Tibial nerve (tissue), 3 donors: ENCODE data around the gene PDYN.

Experiments used
- CTCF ChIP-seq, 5 experiments: fragments of 200-600 bp in 3 of 5; fragments of 450-650 bp in 2 of 5; sonication (generic) in 3 of 5; IDR thresholded peaks; one replicate each; pipeline ENCODE4 v1.5.1; 2016 to 2019; ENCODE audit warnings: antibody characterized with exemption in 5 of 5, mild to moderate bottlenecking in 3 of 5, moderate library complexity in 2 of 5
- POLR2A ChIP-seq, 2 donors: fragments of 450-650 bp; IDR thresholded peaks; one replicate each; pipeline ENCODE4 v1.6.1; 2017; ENCODE audit warnings: antibody characterized with exemption in 2 of 2, mild to moderate bottlenecking in 2 of 2, moderate library complexity in 2 of 2

DNA sequence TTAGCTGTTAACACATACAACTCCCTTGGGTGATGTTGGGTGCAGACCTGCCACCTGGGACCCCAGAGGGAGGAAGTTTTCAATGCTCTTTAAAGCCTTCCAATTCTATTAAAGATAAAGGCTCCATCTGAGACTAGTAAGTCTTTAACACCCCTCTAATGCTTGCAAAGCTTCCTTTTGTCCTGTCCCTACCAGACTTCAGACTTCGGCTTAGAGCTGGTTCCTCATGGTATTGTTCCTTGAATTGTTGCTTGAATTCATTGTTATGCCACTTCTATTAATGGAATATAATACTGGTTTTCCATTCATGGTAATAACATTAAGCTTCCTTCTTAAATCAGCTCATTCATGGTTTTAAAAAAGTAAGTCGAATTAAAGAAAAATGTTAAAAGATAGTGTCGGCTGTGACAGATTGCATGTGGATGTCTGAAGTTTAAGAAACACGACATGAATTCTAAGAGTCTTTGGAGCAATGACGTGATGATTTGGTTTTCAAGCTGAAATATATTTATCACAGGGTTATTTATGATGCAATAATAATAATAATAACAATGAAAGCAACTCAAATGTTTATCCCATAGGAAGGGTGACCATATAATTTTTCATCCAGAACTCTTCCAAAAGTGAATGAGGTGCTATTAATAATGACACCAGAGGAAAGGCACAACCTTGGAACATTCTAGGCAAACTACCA is 21.8 kb downstream of the PDYN start:
- TF ChIP-seq CTCF (IDR thresholded peaks at IDR 0.05), result no peak
- no peak for TF ChIP-seq POLR2A (IDR thresholded peaks at IDR 0.05)
